ENCODE results near the gene F8A2.
"Not testable (repeated sequence)": the region's sequence is repeated elsewhere in the genome, so short reads cannot be mapped to it uniquely, and the experiment has no call there.

Gene F8A2

GRCh38 chrX:155381843-155382528 lies at the start of gene F8A2:
F8A2 (plus strand) TSS chrX:155382095; CDS start chrX:155382115, 20 bp downstream.
- not testable (repeated sequence) for FAIRE-seq

GRCh38 chrX:155333544-155334100 lies 48.3 kb upstream of the F8A2 start:
- no peak for FAIRE-seq

GRCh38 chrX:155334486-155335336 lies 47.2 kb upstream of the F8A2 start, which contains the start of gene CLIC2:
CLIC2 (minus strand) TSS chrX:155334614; CDS start chrX:155334427, 187 bp downstream.
- no peak for FAIRE-seq

- not testable (repeated sequence) for FAIRE-seq
Observed at GRCh38 chrX:155335337-155335712, 46.6 kb upstream of the F8A2 start.

- FAIRE-seq = not testable (repeated sequence)
Observed at GRCh38 chrX:155345689-155346088, 36.2 kb upstream of the F8A2 start.

DNA sequence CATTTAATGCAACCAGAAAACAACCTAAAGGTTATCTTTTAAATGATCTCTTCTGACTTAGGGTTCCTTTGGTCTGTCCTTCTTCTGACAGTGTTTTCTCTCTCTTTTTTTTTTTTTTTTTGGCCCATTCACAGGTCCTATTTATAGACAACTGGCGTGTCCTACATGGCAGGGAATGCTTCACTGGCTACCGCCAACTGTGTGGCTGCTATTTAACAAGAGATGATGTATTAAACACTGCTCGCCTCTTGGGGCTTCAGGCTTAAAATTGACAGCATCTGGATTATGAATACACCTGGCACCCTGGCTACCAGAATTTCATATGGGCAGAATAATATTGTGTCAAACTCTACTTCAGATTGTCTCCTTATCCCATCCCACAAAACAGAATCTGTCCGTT lies 32.4 kb upstream of the F8A2 start:
- not testable (repeated sequence) for FAIRE-seq

GRCh38 chrX:155363712-155364111 lies 18.2 kb upstream of the F8A2 start:
- not testable (repeated sequence) for FAIRE-seq

GRCh38 chrX:155373777-155374458 lies 8.0 kb upstream of the F8A2 start:
- FAIRE-seq = not testable (repeated sequence)

- FAIRE-seq = not testable (repeated sequence)
Observed at GRCh38 chrX:155379802-155380201, 2.1 kb upstream of the F8A2 start.

- not testable (repeated sequence) for FAIRE-seq
Observed at GRCh38 chrX:155382529-155382967, 653 bp downstream of the F8A2 start.

GRCh38 chrX:155389634-155390033 lies 7.7 kb downstream of the F8A2 start:
- no peak for FAIRE-seq

GRCh38 chrX:155394747-155395276 lies 12.9 kb downstream of the F8A2 start:
- FAIRE-seq = not testable (repeated sequence)

DNA sequence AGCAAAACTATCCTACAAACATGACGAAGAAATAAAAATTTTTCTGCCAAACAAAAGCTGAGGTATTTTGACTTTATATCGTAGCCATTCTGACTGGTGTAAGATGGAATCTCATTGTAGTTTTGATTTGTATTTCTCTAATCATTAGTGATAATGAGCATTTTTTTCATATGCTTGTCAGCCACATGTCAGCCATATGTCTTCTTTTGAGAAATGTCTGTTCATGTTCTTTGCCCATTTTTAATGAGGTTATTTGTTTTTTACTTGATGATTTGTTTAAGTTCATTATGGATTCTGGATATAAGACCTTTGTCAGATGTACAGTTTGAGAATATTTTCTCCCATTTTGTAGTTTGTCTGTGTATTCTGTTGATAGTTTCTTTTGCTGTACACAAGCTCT lies 24.5 kb downstream of the F8A2 start:
- no peak for FAIRE-seq

DNA sequence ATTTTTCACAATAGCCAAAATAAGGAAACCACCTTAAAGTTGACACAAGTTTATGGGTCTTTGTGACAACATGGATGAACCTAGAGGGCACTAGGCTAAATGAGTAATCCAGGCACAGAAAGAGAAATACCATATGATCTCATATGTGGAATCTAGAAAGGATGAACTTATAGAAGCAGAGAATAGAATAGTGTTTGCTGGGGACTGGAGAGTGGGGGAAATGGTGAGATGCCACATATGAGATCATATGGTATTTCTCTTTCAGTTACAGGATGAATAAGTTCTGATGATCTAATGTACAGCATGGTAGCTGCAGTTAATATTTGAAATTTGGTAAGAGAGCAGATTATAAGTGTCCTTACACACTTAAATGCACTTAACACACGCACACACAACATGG lies 35.9 kb downstream of the F8A2 start:
- FAIRE-seq = no peak
